Hepatocyte (in vitro differentiated cells): Measurements from ENCODE around the gene CNBP. TPM values are rescaled to one million over a fixed set of nuclear protein-coding genes. Genes with fewer than 3 reads are reported as not detected.

Experiments used
- DNase-seq: peaks from one replicate; pipeline ENCODE4 v3.0.0-alpha.2; 2016; ENCODE audit warnings: low spot score
- H2AFZ ChIP-seq: fragments of 200-600 bp; sonication (generic); 2 replicates; pipeline ENCODE4 v1.6.0; 2016; ENCODE audit warnings: antibody characterized with exemption, mild to moderate bottlenecking
- H3K27ac ChIP-seq: fragments of 200-600 bp; sonication (generic); 2 replicates; pipeline ENCODE4 v1.5.1; 2016; ENCODE audit warnings: mild to moderate bottlenecking
- H3K27me3 ChIP-seq: fragments of 200-600 bp; sonication (generic); 2 replicates; pipeline ENCODE4 v1.6.1; 2016
- H3K36me3 ChIP-seq: fragments of 200-600 bp; sonication (generic); replicated peaks from 2 replicates; pipeline ENCODE4 v1.5.1; 2016; ENCODE audit warnings: low read depth; ENCODE audit not compliant: insufficient read depth
- H3K4me1 ChIP-seq: fragments of 200-600 bp; sonication (generic); 2 replicates; pipeline ENCODE4 v1.5.1; 2016; ENCODE audit warnings: mild to moderate bottlenecking, moderate library complexity; ENCODE audit not compliant: insufficient read depth
- H3K4me2 ChIP-seq: fragments of 200-600 bp; sonication (generic); 2 replicates; pipeline ENCODE4 v1.6.0; 2016
- H3K4me3 ChIP-seq: fragments of 200-600 bp; sonication (generic); 2 replicates; pipeline ENCODE4 v1.5.1; 2016; ENCODE audit warnings: mild to moderate bottlenecking
- H3K79me2 ChIP-seq: fragments of 200-600 bp; sonication (generic); 2 replicates; pipeline ENCODE4 v1.6.0; 2017; ENCODE audit warnings: mild to moderate bottlenecking
- H3K9me2 ChIP-seq: fragments of 200-600 bp; sonication (generic); replicated peaks from 2 replicates; pipeline ENCODE4 v1.6.0; 2017; ENCODE audit warnings: mild to moderate bottlenecking; ENCODE audit not compliant: insufficient read depth
- H3K9me3 ChIP-seq: fragments of 200-600 bp; sonication (generic); 2 replicates; pipeline ENCODE4 v1.5.1; 2016; ENCODE audit warnings: low read depth, mild to moderate bottlenecking
- H4K20me1 ChIP-seq: fragments of 200-600 bp; sonication (generic); 2 replicates; pipeline ENCODE4 v1.6.0; 2016; ENCODE audit warnings: mild to moderate bottlenecking; ENCODE audit not compliant: insufficient read depth, poor library complexity, severe bottlenecking
- EZH2 ChIP-seq: fragments of 200-600 bp; sonication (generic); IDR thresholded peaks from 2 replicates; pipeline ENCODE4 v1.6.1; 2016; ENCODE audit warnings: antibody characterized with exemption, mild to moderate bottlenecking, borderline replicate concordance
- EZH2phosphoT487 ChIP-seq: fragments of 200-600 bp; sonication (generic); IDR thresholded peaks from one replicate; pipeline ENCODE4 v1.6.1; 2018; ENCODE audit warnings: antibody characterized with exemption, mild to moderate bottlenecking, low read depth, moderate library complexity; ENCODE audit not compliant: unreplicated experiment, severe bottlenecking
- WGBS: methylation state at CpG from one replicate; pipeline ENCODE4 v1.1.6; 2016; ENCODE audit warnings: low lambda C conversion rate; ENCODE audit errors: missing lambda C conversion rate; 5-methylcytosine and 5-hydroxymethylcytosine counted together
- polyA plus RNA-seq: library from polyadenylated mRNA; unstranded; fragments of >200 nt; fragmentation: Nextera tagmentation; extraction: Ambion mirVana; gene quantifications from 2 replicates; pipeline ENCODE4 v1.2.1, GENCODE V29; 2016
- total RNA-seq: library from RNA; depleted of rRNA; stranded (reverse); fragments of >200 nt; gene quantifications from 2 replicates; pipeline ENCODE4 v1.2.3, GENCODE V29; 2014
- TF ChIP-seq, protein P1 (sequence below): fragments of 200-600 bp; sonication (generic); IDR thresholded peaks from 2 replicates; pipeline ENCODE4 v1.5.1; 2016; ENCODE audit warnings: antibody characterized with exemption, mild to moderate bottlenecking; ENCODE audit not compliant: poor library complexity

The CNBP gene
- total and polyA plus RNA-seq, 2 experiments from 2014 or later = 289 to 316 TPM

DNA sequence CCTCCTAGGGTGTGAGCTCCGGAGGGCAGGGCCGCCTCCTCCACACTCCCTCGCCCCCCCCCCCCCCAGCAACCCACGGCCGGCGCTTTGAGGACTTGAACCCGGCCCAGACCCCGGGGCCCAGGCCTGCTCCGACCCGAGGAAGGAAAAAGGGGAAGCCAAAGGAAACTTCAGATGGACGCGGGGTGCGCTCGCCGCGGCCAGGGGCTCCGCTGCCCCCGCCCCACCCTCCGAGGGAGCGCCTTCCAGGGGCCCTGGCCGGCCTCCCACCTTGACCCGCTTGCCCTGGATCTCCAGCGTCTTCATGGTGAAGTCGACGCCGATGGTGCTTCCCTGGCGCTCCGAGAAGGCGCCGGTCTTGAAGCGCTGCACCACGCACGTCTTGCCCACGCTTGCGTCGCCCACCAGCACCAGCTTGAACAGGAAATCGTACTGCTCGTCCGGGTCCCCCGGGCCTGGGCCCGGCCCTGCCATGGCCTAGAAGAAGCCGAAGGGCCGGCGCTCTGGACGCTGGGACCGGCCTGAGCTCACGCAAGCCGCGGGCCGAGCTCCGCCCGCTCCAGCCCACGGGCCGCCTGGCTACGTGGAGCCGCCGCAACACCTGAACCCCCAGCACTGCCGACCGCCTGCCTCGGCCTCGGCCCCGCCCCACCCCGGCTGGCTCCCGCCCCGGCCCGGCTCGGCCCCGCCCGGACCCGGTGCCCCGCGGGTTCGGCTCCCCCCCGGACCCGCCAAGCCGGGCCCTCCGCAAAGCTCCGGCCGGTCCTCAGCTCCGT is 62.5 kb downstream of the CNBP start:
- peaks cover 40% of the 10 kb centered on the region for H3K4me1 ChIP-seq
- H3K79me2 ChIP-seq = peaks cover 41% of the 10 kb centered on the region
- peak overlapping the region; percentile 57 for H2AFZ ChIP-seq
- no peaks in the 10 kb centered on the region for H3K9me3 ChIP-seq
- DNase-seq = peak; percentile 46
- H3K9me2 ChIP-seq = no peaks in the 10 kb centered on the region
- no peaks in the 10 kb centered on the region for H3K27me3 ChIP-seq
- H3K36me3 ChIP-seq = no peaks in the 10 kb centered on the region
- TF ChIP-seq EZH2 (no peak), EZH2phosphoT487 (no peak)
- TF ChIP-seq, protein P1, sequence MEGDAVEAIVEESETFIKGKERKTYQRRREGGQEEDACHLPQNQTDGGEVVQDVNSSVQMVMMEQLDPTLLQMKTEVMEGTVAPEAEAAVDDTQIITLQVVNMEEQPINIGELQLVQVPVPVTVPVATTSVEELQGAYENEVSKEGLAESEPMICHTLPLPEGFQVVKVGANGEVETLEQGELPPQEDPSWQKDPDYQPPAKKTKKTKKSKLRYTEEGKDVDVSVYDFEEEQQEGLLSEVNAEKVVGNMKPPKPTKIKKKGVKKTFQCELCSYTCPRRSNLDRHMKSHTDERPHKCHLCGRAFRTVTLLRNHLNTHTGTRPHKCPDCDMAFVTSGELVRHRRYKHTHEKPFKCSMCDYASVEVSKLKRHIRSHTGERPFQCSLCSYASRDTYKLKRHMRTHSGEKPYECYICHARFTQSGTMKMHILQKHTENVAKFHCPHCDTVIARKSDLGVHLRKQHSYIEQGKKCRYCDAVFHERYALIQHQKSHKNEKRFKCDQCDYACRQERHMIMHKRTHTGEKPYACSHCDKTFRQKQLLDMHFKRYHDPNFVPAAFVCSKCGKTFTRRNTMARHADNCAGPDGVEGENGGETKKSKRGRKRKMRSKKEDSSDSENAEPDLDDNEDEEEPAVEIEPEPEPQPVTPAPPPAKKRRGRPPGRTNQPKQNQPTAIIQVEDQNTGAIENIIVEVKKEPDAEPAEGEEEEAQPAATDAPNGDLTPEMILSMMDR = no peak
- H3K4me2 ChIP-seq = peak overlapping the region; percentile 90
- H4K20me1 ChIP-seq = peaks cover 26% of the 10 kb centered on the region
- peak overlapping the region; percentile 63 for H3K4me3 ChIP-seq
- H3K27ac ChIP-seq = peak overlapping the region; percentile 87
- 2% methylated on average over 22 of the region's 80 CpGs for WGBS

DNA sequence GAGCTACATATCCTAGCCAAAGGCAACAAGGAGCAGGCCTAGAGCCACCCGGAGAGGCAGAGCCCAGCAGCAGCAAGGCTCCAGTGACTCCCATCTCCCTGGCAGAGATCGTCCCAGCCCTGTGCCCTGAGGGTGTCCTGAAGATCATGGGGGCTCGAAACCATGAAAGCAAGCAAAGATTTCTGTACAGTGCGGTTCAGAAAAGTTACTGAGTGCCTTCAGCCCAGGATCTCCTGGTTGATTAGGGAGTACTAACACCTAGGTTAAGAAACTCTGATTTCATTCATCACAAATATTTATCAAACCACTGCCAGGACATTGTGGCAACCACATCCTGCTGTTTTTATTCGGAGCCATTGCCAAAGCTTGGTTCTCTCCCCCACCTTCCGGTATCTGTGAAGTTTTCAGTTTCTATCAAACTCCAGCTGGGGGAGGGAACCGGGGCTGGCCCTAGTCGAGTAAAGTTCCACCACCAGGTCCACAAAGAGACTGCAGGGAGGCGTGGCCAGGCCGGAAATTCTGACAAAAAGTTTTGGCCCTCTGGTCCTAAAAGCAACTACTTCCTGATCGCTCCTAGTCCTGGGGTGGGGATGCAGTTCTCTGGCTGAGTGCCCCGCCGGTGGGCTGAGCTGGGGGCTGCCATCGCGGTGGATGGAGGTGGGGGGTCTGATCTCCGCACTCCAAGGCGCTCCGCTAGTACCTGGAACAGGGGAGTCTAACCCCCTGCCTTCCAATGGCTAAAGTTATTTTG is 63.3 kb downstream of the CNBP start:
- H3K36me3 ChIP-seq = no peaks in the 10 kb centered on the region
- H3K9me2 ChIP-seq = no peaks in the 10 kb centered on the region
- H4K20me1 ChIP-seq = peaks cover 27% of the 10 kb centered on the region
- H3K4me2 ChIP-seq = peak overlapping the region; percentile 90
- H3K79me2 ChIP-seq = peaks cover 49% of the 10 kb centered on the region
- H3K27me3 ChIP-seq = no peaks in the 10 kb centered on the region
- no peaks in the 10 kb centered on the region for H3K9me3 ChIP-seq
- peak overlapping the region; percentile 90 for H3K27ac ChIP-seq
- no peak overlapping the region for H2AFZ ChIP-seq
- 4% methylated on average over 17 of the region's 18 CpGs for WGBS
- H3K4me3 ChIP-seq = peak overlapping the region; percentile 63
- peak; percentile 93 for DNase-seq
- no peak for TF ChIP-seq EZH2phosphoT487
- TF ChIP-seq, protein P1 = peak; percentile 19
- peaks cover 40% of the 10 kb centered on the region for H3K4me1 ChIP-seq

DNA sequence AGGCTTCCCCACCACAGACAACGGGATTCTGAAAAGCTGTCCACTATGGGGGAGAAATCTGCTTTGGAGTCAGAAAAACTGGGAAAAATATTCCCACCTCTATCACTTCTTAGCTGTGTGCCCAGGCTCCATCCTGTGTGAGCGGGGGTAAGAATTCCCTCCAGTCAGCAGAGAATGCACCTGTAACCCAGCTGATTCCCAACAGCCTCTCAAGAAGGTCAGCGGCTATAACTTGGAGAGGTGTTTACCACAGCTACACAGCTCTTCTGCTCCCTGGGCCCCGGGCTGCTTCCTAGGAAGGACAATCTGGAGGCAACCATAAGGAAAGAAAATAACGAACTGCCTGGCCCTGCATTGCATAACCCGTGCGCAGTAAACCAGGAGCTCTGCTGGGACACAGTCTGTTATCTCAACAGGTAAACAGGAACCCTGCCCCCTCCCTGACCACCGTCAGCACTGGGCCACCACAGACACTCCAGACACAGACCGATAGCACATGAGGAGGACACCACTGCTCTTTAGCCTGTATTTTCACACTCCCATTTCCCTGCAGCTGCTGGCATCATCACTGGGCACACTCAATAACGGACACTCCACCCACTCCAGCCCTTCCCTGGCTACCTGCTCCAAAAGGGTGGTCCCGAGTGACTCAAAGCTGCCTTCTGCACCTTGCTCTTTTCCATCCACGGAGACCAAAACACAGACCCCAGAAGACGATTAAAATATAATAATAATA is 64.2 kb downstream of the CNBP start:
- H3K9me2 ChIP-seq = no peaks in the 10 kb centered on the region
- H3K4me1 ChIP-seq = peaks cover 40% of the 10 kb centered on the region
- peak overlapping the region; percentile 25 for H3K4me3 ChIP-seq
- no peaks in the 10 kb centered on the region for H3K36me3 ChIP-seq
- TF ChIP-seq EZH2 (no peak), EZH2phosphoT487 (no peak)
- TF ChIP-seq, protein P1 = no peak
- peak overlapping the region; percentile 90 for H3K4me2 ChIP-seq
- WGBS = 17% methylated on average over 13 of the region's 13 CpGs
- peak overlapping the region; percentile 90 for H3K27ac ChIP-seq
- H3K79me2 ChIP-seq = peaks cover 58% of the 10 kb centered on the region
- peak; percentile 85 for DNase-seq
- no peak overlapping the region for H2AFZ ChIP-seq
- peaks cover 30% of the 10 kb centered on the region for H4K20me1 ChIP-seq
- no peaks in the 10 kb centered on the region for H3K27me3 ChIP-seq
- no peaks in the 10 kb centered on the region for H3K9me3 ChIP-seq
